SIG-M5 treated with dmso at 0.1 percent for 504 hours (cell line): ENCODE results near the gene BTRC.

Source experiments
- DNase-seq: peaks from one replicate; lab custom pipeline; 2025; ENCODE audit not compliant: unreplicated experiment; lab: John Stamatoyannopoulos, UW

BTRC gene

DNA sequence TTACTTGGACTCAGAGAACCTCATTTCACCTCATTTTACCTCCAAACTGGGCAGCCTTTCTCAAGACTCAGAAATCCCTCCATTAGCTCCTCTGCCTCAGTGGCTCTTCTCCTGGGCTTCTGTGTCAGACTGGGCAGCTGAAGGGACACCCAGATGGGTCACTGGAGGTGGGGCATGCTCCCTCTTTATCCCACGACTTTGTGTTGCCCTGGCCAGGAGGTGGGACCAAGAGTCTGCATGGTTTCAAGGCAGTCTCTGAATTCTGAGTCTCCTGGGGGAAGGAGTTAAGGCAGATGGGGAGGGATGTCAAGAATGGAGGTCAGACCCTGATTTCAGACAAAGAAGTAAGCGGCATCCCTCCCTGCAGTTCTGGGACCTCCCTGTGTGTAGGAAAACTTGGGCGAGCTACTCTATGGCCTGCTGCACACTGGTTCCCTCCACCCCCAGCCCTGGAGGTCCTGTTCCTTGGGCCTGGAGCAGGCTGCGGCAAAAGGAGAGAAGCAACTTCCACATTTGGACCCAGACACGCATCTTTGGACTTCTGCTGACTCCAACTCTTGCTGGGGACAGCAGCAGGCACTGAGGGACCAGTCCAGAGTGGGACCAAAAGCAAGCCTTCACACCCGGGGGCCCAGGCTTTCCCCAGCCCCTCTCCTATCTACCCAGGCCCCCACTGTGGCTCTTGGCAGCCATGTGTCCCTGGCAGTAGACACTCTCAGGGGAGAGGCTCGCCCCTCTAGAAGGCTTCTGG is 223.3 kb downstream of the BTRC start:
- DNase-seq, result no peak

GRCh38 chr10:101578192-101578591 is 224.2 kb downstream of the BTRC start:
- no peak for DNase-seq

- DNase-seq, result no peak
Measured at GRCh38 chr10:101578803-101579515, 225.0 kb downstream of the BTRC start.

DNA sequence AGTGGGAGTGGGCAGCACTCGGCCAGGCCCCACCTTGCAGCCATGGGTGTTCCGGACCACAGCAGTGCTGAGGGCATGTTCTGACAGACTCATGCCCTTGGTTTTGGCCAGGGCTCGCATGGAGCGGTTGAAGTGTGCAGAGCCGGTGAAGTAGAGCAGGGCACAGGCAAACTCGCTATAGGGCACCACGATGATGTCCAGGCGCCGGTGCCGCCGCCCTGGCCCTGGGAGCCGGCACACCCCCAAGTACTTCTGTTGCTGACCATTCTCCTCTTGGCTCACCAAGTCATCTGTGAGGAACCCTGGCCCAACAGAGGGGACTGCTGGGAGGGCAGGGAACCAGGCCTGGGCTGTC is 225.5 kb downstream of the BTRC start:
- no peak for DNase-seq

- no peak for DNase-seq
Measured at GRCh38 chr10:101580486-101581399, 226.8 kb downstream of the BTRC start.

- DNase-seq, result no peak
Measured at GRCh38 chr10:101585841-101586240, 231.9 kb downstream of the BTRC start.

- peak; percentile 87 for DNase-seq
Measured at GRCh38 chr10:101587725-101588653, 234.0 kb downstream of the BTRC start, which contains the start of the genes DPCD and POLL. TSS of gene DPCD (plus strand) at chr10:101588321. CDS start at chr10:101588337, 16 bp downstream. TSS of gene POLL (minus strand) at chr10:101588257. CDS start at chr10:101587360, 897 bp downstream.

DNA sequence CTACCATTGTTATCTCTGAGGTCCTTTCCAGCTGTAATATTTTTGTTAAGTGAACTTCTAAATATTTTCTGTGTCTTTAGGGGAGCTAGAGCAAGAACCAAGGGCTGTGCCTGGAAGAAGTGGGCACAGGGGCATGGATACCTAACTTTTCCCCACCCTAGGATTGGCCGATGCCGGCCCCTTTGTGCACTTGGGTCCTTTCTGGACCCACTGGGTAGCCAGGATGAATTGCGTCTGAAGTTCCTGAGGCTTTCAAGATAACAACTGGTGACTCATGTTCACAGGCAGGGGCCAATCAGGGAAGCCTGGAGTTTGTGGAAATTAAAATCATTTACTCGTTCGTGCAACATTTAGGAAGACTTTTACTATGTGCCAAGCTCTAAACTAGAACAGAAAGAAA is 234.9 kb downstream of the BTRC start:
- DNase-seq, result no peak

DNA sequence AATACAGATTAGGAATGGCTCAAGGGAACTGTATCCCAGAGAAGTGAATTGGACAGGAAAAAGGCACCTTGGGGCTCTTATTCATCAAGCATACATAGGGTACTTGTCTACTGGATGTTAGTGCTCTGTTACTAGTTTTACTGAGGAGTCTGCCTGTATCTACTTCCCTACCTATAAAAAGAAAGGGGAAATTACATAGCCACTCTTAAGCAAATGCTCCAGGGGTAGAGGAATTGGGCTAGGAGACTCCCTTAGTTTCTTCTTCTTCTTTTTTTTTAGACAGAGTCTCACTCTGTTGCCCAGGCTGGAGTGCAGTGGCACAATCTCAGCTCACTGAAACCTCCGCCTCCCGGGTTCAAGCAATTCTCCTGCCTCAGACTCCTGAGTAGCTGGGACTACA is 239.4 kb downstream of the BTRC start:
- DNase-seq, result peak; percentile 84

DNA sequence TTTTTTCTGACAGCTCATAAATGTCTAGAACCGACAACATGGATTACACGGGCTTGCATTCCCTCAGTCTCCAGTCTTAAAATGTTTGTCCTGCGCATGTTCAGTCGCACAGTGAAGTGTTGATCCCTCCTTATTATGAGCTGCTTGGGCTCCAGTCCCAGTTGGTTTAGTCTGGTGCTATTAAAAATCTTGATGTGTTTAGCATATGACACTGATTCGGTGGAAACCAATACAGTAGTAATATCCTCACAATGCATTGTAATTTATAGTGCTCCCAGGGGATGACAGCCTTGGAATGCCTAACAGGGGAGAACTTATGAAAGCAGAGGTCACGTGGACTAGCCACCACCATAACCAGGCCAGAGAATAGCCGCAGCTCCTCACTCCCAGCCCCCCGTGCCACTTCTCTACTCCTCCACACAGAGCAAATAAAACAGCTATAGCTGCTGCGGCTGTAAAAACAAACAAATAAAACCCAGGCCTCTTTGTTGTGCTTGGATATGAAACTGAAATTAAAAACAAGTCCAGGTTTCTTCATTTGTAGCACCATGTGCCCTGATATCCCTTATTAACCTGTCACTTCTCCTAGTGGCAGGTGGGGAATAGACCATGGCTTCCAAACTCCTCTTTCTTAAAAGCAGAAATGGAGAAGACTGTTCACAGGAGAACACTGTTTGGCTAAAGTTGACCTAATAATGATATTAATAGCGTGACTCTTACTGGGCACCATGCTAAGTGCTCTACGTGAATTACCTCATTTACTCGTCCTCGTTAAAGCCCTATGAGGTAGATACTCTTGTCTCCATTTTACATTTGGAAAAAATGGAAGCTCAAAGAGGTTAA is 241.8 kb downstream of the BTRC start:
- DNase-seq, result no peak

DNA sequence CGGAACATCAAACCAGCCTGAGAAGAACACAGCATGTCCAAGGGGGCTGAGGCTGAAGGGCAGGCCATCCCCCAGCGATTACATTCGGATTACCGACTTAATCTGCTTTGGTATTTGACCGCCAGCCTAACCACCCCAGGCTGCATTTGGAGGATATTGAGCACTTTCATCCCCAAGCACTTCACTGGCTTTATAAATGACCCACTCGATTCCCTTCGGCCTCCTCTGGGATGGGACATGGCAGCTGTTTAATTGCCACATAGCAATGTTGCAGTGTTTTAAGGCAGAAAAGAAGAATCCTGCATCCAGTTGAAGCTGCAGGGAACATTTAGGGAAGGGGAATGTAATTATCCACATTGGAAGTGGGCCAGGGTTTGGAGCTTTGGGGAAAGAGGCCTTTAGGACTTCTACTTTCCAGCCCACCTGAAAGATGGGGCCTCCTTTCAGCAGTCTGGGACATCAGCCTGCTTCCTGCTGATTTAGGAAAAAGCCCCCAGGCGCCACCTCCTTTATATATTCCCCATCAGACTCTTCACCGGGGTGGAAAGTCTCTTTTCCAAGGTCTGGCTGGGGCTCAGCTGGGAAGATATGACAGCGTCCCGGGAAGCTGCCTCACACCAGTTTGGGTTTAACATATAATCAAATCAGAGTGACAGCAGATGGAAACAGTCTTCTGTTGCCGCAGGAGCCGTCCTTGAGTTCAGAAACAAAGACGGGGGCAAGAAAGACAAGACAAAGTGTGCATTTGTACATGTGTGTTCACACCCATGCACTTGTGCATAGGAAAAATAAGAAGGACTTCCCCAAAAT is 243.3 kb downstream of the BTRC start:
- no peak for DNase-seq

DNA sequence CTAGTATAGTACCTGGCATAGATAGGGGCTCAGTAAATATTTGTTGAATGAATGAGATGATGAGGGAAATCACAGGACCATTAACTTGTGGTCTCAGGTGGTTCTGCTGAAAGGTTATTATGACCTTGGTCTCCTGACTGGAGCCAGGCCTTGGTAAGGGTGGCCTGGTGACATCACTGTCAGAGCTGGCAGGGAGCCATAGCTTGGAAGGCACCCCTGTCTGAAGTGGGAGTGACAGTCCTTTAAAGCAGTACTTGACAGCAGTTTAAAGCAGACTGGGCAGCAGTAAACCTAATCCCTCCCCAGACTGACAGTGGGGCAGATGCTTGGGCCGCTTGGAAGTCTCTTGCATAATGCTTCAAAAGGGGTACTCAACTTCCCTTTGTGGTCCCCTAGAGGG is 247.6 kb downstream of the BTRC start:
- DNase-seq, result no peak

- DNase-seq, result peak; percentile 79
Measured at GRCh38 chr10:101602761-101603398, 248.9 kb downstream of the BTRC start.
